Endothelial cell of umbilical vein (primary cell): ENCODE data around the gene PCP4L1. TPM values are rescaled to one million over a fixed set of nuclear protein-coding genes. Genes with fewer than 3 reads are reported as not detected.

Experiments
- BruUV-seq: library from RNA; stranded (reverse); fragments of 400-500 nt; replicated peaks from 2 replicates; lab custom pipeline; 2021; lab: Mats Ljungman, UMichigan
- CTCF ChIA-PET: fragments of 300-600, 350-600 bp; sonication (Branson Sonifier 250); formaldehyde crosslinking; loops from one replicate; lab custom pipeline; 2021; ENCODE audit warnings: antibody characterized with exemption, inconsistent platforms; lab: Charles Lee
- POLR2A ChIA-PET: fragments of 300-600, 350-600 bp; sonication (Branson Sonifier 250); formaldehyde crosslinking; loops from one replicate; lab custom pipeline; 2021; ENCODE audit warnings: antibody characterized with exemption, inconsistent platforms; lab: Charles Lee
- DNase-seq: peaks from one replicate; pipeline ENCODE4 v3.0.0-alpha.2; 2011; ENCODE audit warnings: low read depth, low spot score
- FAIRE-seq: peaks from 2 replicates; lab custom pipeline; 2011; peaks lifted over from hg19 to GRCh38; lab: Jason Lieb, UNC
- H2AFZ ChIP-seq: 2 replicates; pipeline ENCODE4 v1.6.0; 2012; ENCODE audit warnings: low read depth, low read length, control low read depth, inconsistent platforms
- H3K27ac ChIP-seq: 2 replicates; pipeline ENCODE4 v1.5.1; 2011; ENCODE audit warnings: low read depth, mild to moderate bottlenecking, control low read depth, low read length, moderate library complexity; ENCODE audit not compliant: insufficient read depth
- H3K27me3 ChIP-seq, 2 experiments: 2 replicates each; pipeline versions ENCODE4 v1.6.0 to v1.6.1; 2011; ENCODE audit warnings: low read length in 2 of 2, mixed read lengths in 1 of 2; ENCODE audit not compliant: control insufficient read depth in 2 of 2, insufficient read depth in 2 of 2
- H3K36me3 ChIP-seq, 2 experiments: 2 replicates in 1 of 2; 3 replicates in 1 of 2; pipeline ENCODE4 v1.5.1; 2011; ENCODE audit warnings: low read length in 2 of 2, mild to moderate bottlenecking in 1 of 2, moderate library complexity in 1 of 2; ENCODE audit not compliant: control insufficient read depth in 2 of 2, insufficient read depth in 2 of 2; ENCODE audit errors: extremely low read depth in 1 of 2
- H3K4me1 ChIP-seq: 3 replicates; pipeline ENCODE4 v1.5.1; 2011; ENCODE audit warnings: mild to moderate bottlenecking, low read length; ENCODE audit not compliant: control insufficient read depth, insufficient read depth; ENCODE audit errors: extremely low read depth
- H3K4me2 ChIP-seq: 2 replicates; pipeline ENCODE4 v1.6.1; 2011; ENCODE audit warnings: low read length, control low read depth, mixed read lengths; ENCODE audit not compliant: insufficient read depth
- H3K4me3 ChIP-seq, 3 experiments: fragments of 200-600 bp in 1 of 3; sonication (generic), shearing (Covaris generic) in 1 of 3; replicated peaks in 1 of 3; 2 replicates each; pipeline ENCODE4 v1.5.1; 2011 to 2016; ENCODE audit warnings: control low read depth in 3 of 3, low read length in 3 of 3, mild to moderate bottlenecking in 2 of 3, inconsistent platforms in 1 of 3, low read depth in 1 of 3, moderate library complexity in 1 of 3; ENCODE audit not compliant: insufficient read depth in 1 of 3
- H3K79me2 ChIP-seq: 2 replicates; pipeline ENCODE4 v1.6.0; 2012; ENCODE audit warnings: low read length, inconsistent platforms; ENCODE audit not compliant: control insufficient read depth, insufficient read depth
- H3K9ac ChIP-seq: replicated peaks from 2 replicates; pipeline ENCODE3; 2011; ENCODE audit warnings: low read length, control low read depth; ENCODE audit not compliant: insufficient read depth; ENCODE audit errors: extremely low read depth
- H3K9me1 ChIP-seq: replicated peaks from 3 replicates; pipeline ENCODE4 v1.6.0; 2011; ENCODE audit warnings: mild to moderate bottlenecking, low read length; ENCODE audit not compliant: control insufficient read depth, insufficient read depth; ENCODE audit errors: extremely low read depth
- H3K9me3 ChIP-seq: replicated peaks from 2 replicates; pipeline ENCODE4 v1.5.1; 2012; ENCODE audit warnings: low read length, inconsistent platforms; ENCODE audit not compliant: control insufficient read depth, insufficient read depth
- H4K20me1 ChIP-seq: replicated peaks from 2 replicates; pipeline ENCODE3; 2011; ENCODE audit warnings: mild to moderate bottlenecking, low read length; ENCODE audit not compliant: control insufficient read depth, insufficient read depth; ENCODE audit errors: extremely low read depth
- CTCF ChIP-seq, 2 donors: IDR thresholded peaks; 1 replicate in 1 of 2; 2 replicates in 1 of 2; pipeline ENCODE4 v1.5.1; 2011; ENCODE audit warnings: low read length in 2 of 2, mild to moderate bottlenecking in 2 of 2, moderate library complexity in 2 of 2, control low read depth in 1 of 2, inconsistent platforms in 1 of 2, low read depth in 1 of 2; ENCODE audit not compliant: insufficient read depth in 1 of 2; ENCODE audit errors: extremely low read depth in 1 of 2
- EZH2 ChIP-seq: IDR thresholded peaks from 2 replicates; pipeline ENCODE4 v1.6.1; 2012; ENCODE audit warnings: borderline replicate concordance, low read depth, mild to moderate bottlenecking, moderate library complexity, low read length, inconsistent platforms; ENCODE audit not compliant: severe bottlenecking
- FOS ChIP-seq: IDR thresholded peaks from 2 replicates; pipeline ENCODE4 v1.6.1; 2011; ENCODE audit warnings: mild to moderate bottlenecking, low read length, moderate library complexity, borderline replicate concordance; ENCODE audit not compliant: insufficient read depth
- GATA2 ChIP-seq: IDR thresholded peaks from 2 replicates; pipeline ENCODE4 v1.7.0; 2011; ENCODE audit warnings: low read depth, mild to moderate bottlenecking, moderate library complexity, mixed read lengths, low read length; ENCODE audit not compliant: insufficient read length, insufficient read depth
- JUN ChIP-seq: IDR thresholded peaks from 2 replicates; pipeline ENCODE4 v1.6.1; 2011; ENCODE audit warnings: borderline replicate concordance, low read depth; ENCODE audit not compliant: insufficient read length, insufficient read depth
- MAX ChIP-seq: IDR thresholded peaks from 2 replicates; pipeline ENCODE4 v1.6.1; 2011; ENCODE audit not compliant: insufficient read depth, insufficient read length
- MYC ChIP-seq: IDR thresholded peaks from one replicate; pipeline ENCODE4 v1.6.1; 2011; ENCODE audit warnings: mild to moderate bottlenecking, low read depth, low read length
- POLR2A ChIP-seq: IDR thresholded peaks from 2 replicates; pipeline ENCODE4 v1.6.1; 2012; ENCODE audit warnings: low read depth, mild to moderate bottlenecking, control low read depth, low read length
- POLR2AphosphoS5 ChIP-seq: IDR thresholded peaks from 2 replicates; pipeline ENCODE4 v1.6.1; 2012; ENCODE audit warnings: low read depth, mild to moderate bottlenecking, control low read depth, low read length, moderate library complexity; ENCODE audit not compliant: insufficient read depth
- dilution Hi-C: fragments of 300-500 bp; cut with MboI; formaldehyde crosslinking; loops from one replicate; pipeline ENCODE4 v1.15.0; 2019; ENCODE audit warnings: low sequenced_read_pairs; ENCODE audit not compliant: extremely low pct_ligation_motif_present
- intact Hi-C: fragments of 100-400 bp; cut with micrococcal nuclease; formaldehyde crosslinking; loops from one replicate; pipeline ENCODE4 v1.10.0; 2022
- polyA plus RNA-seq, 4 experiments: library from polyadenylated mRNA; depleted of rRNA in 3 of 4; stranded (reverse) in 3 of 4; unstranded in 1 of 4; fragments of >200 nt; gene quantifications; 2 replicates each; pipeline versions ENCODE4 v1.2.1 to v1.2.3, GENCODE V29; 2011 to 2012; ENCODE audit warnings: missing spikeins in 1 of 4
- total RNA-seq: library from RNA; stranded (reverse); gene quantifications from 2 replicates; pipeline ENCODE4 v1.2.3, GENCODE V29; 2021

Gene PCP4L1
- total and polyA plus RNA-seq, 2 donors (not counting 3 experiments of a cell fraction or from before 2014, with no cell fraction given): not detected

GRCh38 chr1:161261261-161262235 lies 3.0 kb downstream of the PCP4L1 start:
- Histone ChIP-seq H3K4me3 (no peak overlapping the region), H3K4me2 (no peak overlapping the region), H3K27me3 (peaks cover 34 to 48% of the 10 kb centered on the region in 2 experiments), H4K20me1 (no peaks in the 10 kb centered on the region), H3K9ac (no peak overlapping the region), H3K4me1 (peaks cover 3% of the 10 kb centered on the region), H3K79me2 (no peaks in the 10 kb centered on the region), H3K27ac (no peak overlapping the region), H3K36me3 (no peaks in the 10 kb centered on the region), H3K9me1 (no peaks in the 10 kb centered on the region), H2AFZ (no peak overlapping the region), H3K9me3 (no peaks in the 10 kb centered on the region)
- no peak for DNase-seq
- TF ChIP-seq EZH2: no peak
- TF ChIP-seq JUN: no peak
- no peak for TF ChIP-seq MAX
- CTCF ChIA-PET: interaction anchor here (1.4 to 1.6 kb wide), 2 partner anchors 13 to 30 kb away, joined by 5 to 7 read pairs; no protein-coding TSS in a partner anchor
- no peak for FAIRE-seq
- BruUV-seq: no TSS peak
- intact Hi-C loops (no loop called here), dilution Hi-C loops (no loop called here)
- POLR2A ChIA-PET: no interaction called here

- Histone ChIP-seq H3K9me1 (no peaks in the 10 kb centered on the region), H3K27ac (no peak overlapping the region), H3K36me3 (no peaks in the 10 kb centered on the region), H3K79me2 (no peaks in the 10 kb centered on the region), H3K27me3 (peaks cover 19 to 27% of the 10 kb centered on the region in 2 experiments), H3K4me2 (no peak overlapping the region), H4K20me1 (no peaks in the 10 kb centered on the region), H3K9ac (no peak overlapping the region), H3K9me3 (no peaks in the 10 kb centered on the region), H3K4me1 (no peaks in the 10 kb centered on the region), H3K4me3 (no peak overlapping the region), H2AFZ (no peak overlapping the region)
- CTCF ChIA-PET: interaction anchor here (2.4 kb wide), 1 partner anchor 26 kb away, joined by 7 read pairs; no protein-coding TSS in a partner anchor
- TF ChIP-seq EZH2 (no peak), POLR2A (no peak), MAX (no peak), CTCF (IDR thresholded peaks at IDR 0.05; ENCODE audit: extremely low read depth in 1 of 2, insufficient read depth in 1 of 2, low read depth in 1 of 2, low read length in 2 of 2) (no peak), GATA2 (no peak), POLR2AphosphoS5 (no peak), FOS (no peak), JUN (no peak), MYC (no peak)
- FAIRE-seq: no peak
- no TSS peak for BruUV-seq
- dilution Hi-C loops (no loop called here), intact Hi-C loops (no loop called here)
- POLR2A ChIA-PET: no interaction called here
- no peak for DNase-seq
Measured at GRCh38 chr1:161265305-161265704, 6.8 kb downstream of the PCP4L1 start.
